Chondrocyte (in vitro differentiated cells): ENCODE data around the gene PCCA. TPM values are rescaled to one million over a fixed set of nuclear protein-coding genes. Genes with fewer than 3 reads are reported as not detected.
A peak's percentile ranks its signal among the peaks of the same experiment; 100 is the strongest.
"Not testable (repeated sequence)": the region's sequence is repeated elsewhere in the genome, so short reads cannot be mapped to it uniquely, and the experiment has no call there.

Source experiments
- DNase-seq: peaks from one replicate; pipeline ENCODE4 v3.0.0; 2021; ENCODE audit warnings: mixed read lengths, low spot score
- H3K27ac Mint-ChIP-seq: one replicate; pipeline ENCODE4 v1.8.0; 2021; ENCODE audit warnings: mild to moderate bottlenecking, moderate library complexity, mixed read lengths; ENCODE audit not compliant: unreplicated experiment
- H3K27me3 Mint-ChIP-seq: 2 replicates; pipeline ENCODE4 v1.8.0; 2021; ENCODE audit warnings: low read depth, mixed read lengths
- H3K36me3 Mint-ChIP-seq: 2 replicates; pipeline ENCODE4 v1.8.0; 2021; ENCODE audit warnings: low read depth, mixed read lengths
- H3K4me1 Mint-ChIP-seq: 2 replicates; pipeline ENCODE4 v1.8.0; 2021; ENCODE audit warnings: low read depth, mild to moderate bottlenecking, mixed read lengths
- H3K4me3 Mint-ChIP-seq: one replicate; pipeline ENCODE4 v1.8.0; 2021; ENCODE audit warnings: mild to moderate bottlenecking, moderate library complexity, mixed read lengths; ENCODE audit not compliant: unreplicated experiment
- H3K9me3 Mint-ChIP-seq: 2 replicates; pipeline ENCODE4 v1.8.0; 2021; ENCODE audit warnings: low read depth, mixed read lengths
- CTCF ChIP-seq: fragments of 200-600 bp; sonication (generic); IDR thresholded peaks from 2 replicates; pipeline ENCODE4 v1.5.0; 2021; ENCODE audit warnings: antibody characterized with exemption, mild to moderate bottlenecking, moderate library complexity
- total RNA-seq: library from RNA; stranded (reverse); gene quantifications from 3 replicates; pipeline ENCODE4 v1.2.1, GENCODE V29; 2021

The PCCA gene
- total RNA-seq, 1 donor from 2014 or later, result 15.1 TPM

- no peak for DNase-seq
- TF ChIP-seq CTCF, result no peak
- Mint-ChIP-seq H3K9me3 (no peaks in the 10 kb centered on the region), H3K36me3 (peaks cover 3% of the 10 kb centered on the region), H3K4me3 (no peak overlapping the region), H3K27ac (no peak overlapping the region), H3K4me1 (no peaks in the 10 kb centered on the region), H3K27me3 (no peaks in the 10 kb centered on the region)
These were observed 20.6 kb upstream of the PCCA start for GRCh38 chr13:100068133-100068931.

DNA sequence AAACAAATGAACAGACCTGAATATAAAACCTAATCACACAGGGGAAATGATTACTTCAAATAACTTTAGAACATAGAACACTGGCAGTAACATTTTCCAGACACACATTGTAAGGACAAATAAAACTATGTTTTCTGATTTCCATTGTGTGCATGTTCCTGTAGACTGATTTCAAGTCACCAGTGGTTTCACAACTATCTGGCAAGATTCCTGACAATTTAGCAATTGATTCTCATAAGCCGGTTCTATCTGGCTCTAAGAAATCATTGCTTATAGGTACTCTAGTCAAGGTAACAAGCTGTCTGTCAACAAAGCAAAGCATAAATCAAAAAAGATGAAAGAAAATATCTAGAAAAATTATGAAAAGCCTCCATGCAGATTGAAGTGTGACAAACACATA lies 19.6 kb upstream of the PCCA start:
- peaks cover 3% of the 10 kb centered on the region for H3K36me3 Mint-ChIP-seq
- no peak overlapping the region for H3K27ac Mint-ChIP-seq
- H3K27me3 Mint-ChIP-seq, result no peaks in the 10 kb centered on the region
- no peak overlapping the region for H3K4me3 Mint-ChIP-seq
- H3K4me1 Mint-ChIP-seq, result no peaks in the 10 kb centered on the region
- no peaks in the 10 kb centered on the region for H3K9me3 Mint-ChIP-seq
- TF ChIP-seq CTCF, result no peak
- DNase-seq, result no peak

DNA sequence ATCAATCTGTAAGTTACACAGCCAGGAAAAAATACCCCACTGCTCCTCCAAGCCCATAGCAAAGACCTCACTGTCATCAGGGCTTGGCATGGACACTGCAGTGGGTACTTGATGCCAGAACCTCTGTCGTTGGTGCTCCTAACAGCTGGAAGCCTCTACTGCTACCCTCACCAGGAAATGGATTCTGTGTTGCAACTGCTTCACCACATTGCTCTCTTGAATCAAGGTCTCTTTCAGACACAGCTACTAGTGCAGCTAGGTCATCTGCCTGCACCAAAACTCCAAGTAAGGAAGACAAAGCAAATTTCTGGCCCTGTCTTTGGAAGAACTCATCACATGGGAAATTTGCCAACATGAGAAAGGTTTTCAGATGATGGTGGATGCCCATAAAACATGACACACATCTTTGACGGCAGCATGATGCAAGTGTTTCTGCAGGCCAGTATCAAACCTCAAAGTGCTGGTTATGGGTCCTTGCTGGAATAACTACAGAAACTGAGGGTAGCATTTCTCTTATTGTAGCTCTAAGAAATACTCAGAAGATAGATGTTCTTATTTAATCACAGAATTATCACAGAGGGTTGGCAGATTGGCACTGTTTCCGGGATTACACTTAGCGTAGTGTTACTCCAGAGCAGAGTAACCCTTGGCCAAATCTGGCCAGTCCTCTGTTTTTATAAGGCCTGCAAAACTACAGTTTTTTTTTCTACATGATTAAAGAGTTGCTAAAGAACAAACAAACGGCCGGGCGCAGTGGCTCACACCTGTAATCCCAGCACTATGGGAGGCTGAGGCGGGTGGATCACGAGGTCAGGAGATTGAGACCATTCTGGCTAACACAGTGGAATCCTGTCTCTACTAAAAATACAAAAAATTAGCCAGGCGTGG lies 12.9 kb upstream of the PCCA start:
- peaks cover 6% of the 10 kb centered on the region for H3K4me1 Mint-ChIP-seq
- H3K4me3 Mint-ChIP-seq, result no peak overlapping the region
- DNase-seq, result no peak
- no peaks in the 10 kb centered on the region for H3K36me3 Mint-ChIP-seq
- no peaks in the 10 kb centered on the region for H3K27me3 Mint-ChIP-seq
- no peaks in the 10 kb centered on the region for H3K9me3 Mint-ChIP-seq
- no peak overlapping the region for H3K27ac Mint-ChIP-seq
- no peak for TF ChIP-seq CTCF

DNA sequence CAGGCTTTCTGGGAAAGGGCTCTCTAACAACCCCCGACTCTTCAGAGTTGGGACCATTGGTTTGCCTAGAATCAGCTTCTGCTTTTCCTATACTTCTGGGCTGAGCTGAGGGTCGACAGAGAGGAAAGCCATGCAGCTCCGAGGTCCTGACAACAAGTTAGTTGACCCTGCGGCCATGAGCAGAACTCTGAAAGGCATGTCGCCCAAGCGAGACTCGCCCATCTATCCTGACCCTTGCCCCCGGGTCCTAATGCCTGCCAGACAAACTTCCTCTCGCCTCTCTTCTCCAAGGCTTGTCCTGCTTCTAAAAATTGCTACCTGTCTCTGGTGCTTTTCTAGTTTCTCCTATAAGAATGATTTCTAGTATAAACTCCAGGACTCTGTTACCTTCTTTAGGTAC lies 9.9 kb upstream of the PCCA start:
- not testable (repeated sequence) for H3K4me1 Mint-ChIP-seq

GRCh38 chr13:100083401-100083800 lies 5.5 kb upstream of the PCCA start:
- not testable (repeated sequence) for DNase-seq, H3K27me3 Mint-ChIP-seq, H3K4me3 Mint-ChIP-seq, H3K36me3 Mint-ChIP-seq, H3K27ac Mint-ChIP-seq, H3K9me3 Mint-ChIP-seq
- peaks cover 20% of the 10 kb centered on the region for H3K4me1 Mint-ChIP-seq

More for the DNA sequence above, 9.9 kb upstream of the PCCA start:
- not testable (repeated sequence) for H3K36me3 Mint-ChIP-seq, DNase-seq, H3K9me3 Mint-ChIP-seq, H3K27ac Mint-ChIP-seq, H3K4me3 Mint-ChIP-seq, H3K27me3 Mint-ChIP-seq

DNA sequence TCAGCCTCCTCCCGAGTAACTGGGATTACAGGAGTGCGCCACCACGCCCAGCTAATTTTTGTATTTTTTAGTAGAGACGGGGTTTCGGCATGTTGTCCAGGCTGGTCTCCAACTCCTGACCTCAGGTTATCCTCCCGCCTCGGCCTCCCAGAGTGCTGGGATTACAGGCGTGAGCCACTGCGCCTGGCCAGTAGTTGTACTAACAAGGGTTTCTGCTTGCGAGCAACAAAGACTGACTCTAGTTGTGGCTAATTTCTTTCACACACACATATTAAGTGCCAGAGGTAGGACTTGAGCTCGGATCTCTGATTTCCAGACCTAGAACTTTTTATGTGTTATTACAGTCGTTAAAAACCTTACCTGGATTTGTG lies 635 bp upstream of the PCCA start:
- TF ChIP-seq CTCF, result no peak
- H3K9me3 Mint-ChIP-seq, result no peaks in the 10 kb centered on the region
- H3K4me1 Mint-ChIP-seq, result peaks cover 41% of the 10 kb centered on the region
- peak overlapping the region; percentile 87 for H3K4me3 Mint-ChIP-seq
- DNase-seq, result no peak
- no peaks in the 10 kb centered on the region for H3K27me3 Mint-ChIP-seq
- peak overlapping the region; percentile 84 for H3K27ac Mint-ChIP-seq
- H3K36me3 Mint-ChIP-seq, result peaks cover 1% of the 10 kb centered on the region
